ENCODE data around the gene USP8.

DNA sequence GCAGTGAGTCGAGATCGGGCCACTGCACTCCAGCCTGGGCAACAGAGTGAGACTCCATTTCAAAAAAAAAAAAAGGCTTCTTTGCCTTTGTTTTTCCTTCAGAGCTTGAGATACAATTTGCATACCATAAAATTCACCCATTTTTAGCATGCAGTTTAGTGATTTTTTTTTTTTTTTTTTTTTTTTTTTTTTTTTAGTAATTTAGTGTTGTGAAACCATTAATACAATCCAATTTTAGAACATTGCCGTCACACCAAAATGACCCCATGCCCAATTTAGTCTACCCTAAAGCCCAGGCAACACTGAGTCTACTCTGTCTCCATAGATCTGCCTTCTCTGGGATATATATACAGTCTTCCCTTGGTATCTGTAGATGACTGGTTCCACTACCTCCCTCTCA, 61.2 kb downstream of the USP8 start:
- TF ChIP-seq, protein P1, sequence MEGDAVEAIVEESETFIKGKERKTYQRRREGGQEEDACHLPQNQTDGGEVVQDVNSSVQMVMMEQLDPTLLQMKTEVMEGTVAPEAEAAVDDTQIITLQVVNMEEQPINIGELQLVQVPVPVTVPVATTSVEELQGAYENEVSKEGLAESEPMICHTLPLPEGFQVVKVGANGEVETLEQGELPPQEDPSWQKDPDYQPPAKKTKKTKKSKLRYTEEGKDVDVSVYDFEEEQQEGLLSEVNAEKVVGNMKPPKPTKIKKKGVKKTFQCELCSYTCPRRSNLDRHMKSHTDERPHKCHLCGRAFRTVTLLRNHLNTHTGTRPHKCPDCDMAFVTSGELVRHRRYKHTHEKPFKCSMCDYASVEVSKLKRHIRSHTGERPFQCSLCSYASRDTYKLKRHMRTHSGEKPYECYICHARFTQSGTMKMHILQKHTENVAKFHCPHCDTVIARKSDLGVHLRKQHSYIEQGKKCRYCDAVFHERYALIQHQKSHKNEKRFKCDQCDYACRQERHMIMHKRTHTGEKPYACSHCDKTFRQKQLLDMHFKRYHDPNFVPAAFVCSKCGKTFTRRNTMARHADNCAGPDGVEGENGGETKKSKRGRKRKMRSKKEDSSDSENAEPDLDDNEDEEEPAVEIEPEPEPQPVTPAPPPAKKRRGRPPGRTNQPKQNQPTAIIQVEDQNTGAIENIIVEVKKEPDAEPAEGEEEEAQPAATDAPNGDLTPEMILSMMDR (IDR thresholded peaks at IDR 0.05; ENCODE audit: low read length) = no peak
- TF ChIP-seq EZH2 (optimal IDR thresholded peaks at IDR 0.05; ENCODE audit: low read depth, low read length) (no peak), EZH2phosphoT487 (IDR thresholded peaks at IDR 0.05; ENCODE audit: low read length) (no peak)
